NB4 (cell line): ENCODE data around the gene BPTF.
A peak's percentile ranks its signal among the peaks of the same experiment; 100 is the strongest.
"Not testable (repeated sequence)": the region's sequence is repeated elsewhere in the genome, so short reads cannot be mapped to it uniquely, and the experiment has no call there.

ENCODE experiments used
- DNase-seq: peaks from one replicate; pipeline ENCODE4 v3.0.0; 2010; ENCODE audit warnings: low read depth
- H3K4me3 ChIP-seq: one replicate; pipeline ENCODE4 v1.5.1; 2011; ENCODE audit warnings: mild to moderate bottlenecking, low read depth, low read length, moderate library complexity
- MYC ChIP-seq: IDR thresholded peaks from 2 replicates; pipeline ENCODE4 v1.6.1; 2011; ENCODE audit warnings: low read depth, low read length
- POLR2A ChIP-seq: IDR thresholded peaks from 2 replicates; pipeline ENCODE4 v1.6.1; 2011; ENCODE audit warnings: mild to moderate bottlenecking; ENCODE audit not compliant: insufficient read length; ENCODE audit errors: extremely low read depth
- TF ChIP-seq, protein P1 (sequence below): IDR thresholded peaks from one replicate; pipeline ENCODE4 v1.5.1; 2012; ENCODE audit warnings: low read depth, low read length
- TF ChIP-seq, protein P2 (sequence below): IDR thresholded peaks from 2 replicates; pipeline ENCODE4 v1.6.1; 2011; ENCODE audit warnings: low read depth, low read length

The BPTF gene

DNA sequence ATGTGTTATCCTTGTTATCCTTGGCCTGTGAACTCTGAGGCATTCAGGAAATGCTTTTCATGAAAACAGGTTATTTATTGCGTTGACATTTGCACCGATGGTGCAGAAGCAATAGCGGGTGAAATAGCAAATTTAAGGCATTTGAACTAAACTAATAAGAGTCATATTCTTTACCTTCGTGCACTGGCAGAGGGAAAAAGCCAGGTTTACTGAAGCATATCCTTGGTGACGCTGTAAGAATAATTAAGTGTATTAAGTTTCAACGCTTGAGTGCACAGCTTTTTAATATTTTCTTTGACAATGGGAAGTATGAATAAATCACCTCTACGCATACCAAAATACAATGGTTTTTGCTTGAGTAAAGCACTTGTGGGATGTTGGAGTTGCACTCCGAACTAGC is 196.7 kb downstream of the BPTF start:
- H3K4me3 ChIP-seq: no peak overlapping the region
- TF ChIP-seq POLR2A (no peak), MYC (no peak)
- TF ChIP-seq, protein P1, sequence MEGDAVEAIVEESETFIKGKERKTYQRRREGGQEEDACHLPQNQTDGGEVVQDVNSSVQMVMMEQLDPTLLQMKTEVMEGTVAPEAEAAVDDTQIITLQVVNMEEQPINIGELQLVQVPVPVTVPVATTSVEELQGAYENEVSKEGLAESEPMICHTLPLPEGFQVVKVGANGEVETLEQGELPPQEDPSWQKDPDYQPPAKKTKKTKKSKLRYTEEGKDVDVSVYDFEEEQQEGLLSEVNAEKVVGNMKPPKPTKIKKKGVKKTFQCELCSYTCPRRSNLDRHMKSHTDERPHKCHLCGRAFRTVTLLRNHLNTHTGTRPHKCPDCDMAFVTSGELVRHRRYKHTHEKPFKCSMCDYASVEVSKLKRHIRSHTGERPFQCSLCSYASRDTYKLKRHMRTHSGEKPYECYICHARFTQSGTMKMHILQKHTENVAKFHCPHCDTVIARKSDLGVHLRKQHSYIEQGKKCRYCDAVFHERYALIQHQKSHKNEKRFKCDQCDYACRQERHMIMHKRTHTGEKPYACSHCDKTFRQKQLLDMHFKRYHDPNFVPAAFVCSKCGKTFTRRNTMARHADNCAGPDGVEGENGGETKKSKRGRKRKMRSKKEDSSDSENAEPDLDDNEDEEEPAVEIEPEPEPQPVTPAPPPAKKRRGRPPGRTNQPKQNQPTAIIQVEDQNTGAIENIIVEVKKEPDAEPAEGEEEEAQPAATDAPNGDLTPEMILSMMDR: no peak
- TF ChIP-seq, protein P2, sequence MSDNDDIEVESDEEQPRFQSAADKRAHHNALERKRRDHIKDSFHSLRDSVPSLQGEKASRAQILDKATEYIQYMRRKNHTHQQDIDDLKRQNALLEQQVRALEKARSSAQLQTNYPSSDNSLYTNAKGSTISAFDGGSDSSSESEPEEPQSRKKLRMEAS: no peak
- DNase-seq: no peak

DNA sequence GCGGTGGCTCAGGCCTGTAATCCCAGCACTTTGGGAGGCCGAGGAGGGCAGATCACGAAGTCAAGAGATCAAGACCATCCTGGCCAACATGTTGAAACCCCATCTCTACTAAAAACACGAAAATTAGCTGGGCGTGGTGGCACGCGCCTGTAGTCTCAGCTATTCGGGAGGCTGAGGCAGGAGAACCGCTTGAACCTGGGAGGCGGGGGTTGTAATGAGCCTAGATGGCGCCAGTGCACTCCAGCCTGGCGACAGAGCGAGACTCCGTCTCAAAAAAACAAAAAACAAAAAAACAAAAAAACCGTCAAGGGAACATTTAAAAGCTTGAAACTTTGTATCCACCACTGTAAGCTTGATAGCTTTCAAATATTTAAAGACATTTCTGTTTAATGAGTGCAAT is 197.2 kb downstream of the BPTF start:
- H3K4me3 ChIP-seq: not testable (repeated sequence)
- DNase-seq: peak; percentile 23

DNA sequence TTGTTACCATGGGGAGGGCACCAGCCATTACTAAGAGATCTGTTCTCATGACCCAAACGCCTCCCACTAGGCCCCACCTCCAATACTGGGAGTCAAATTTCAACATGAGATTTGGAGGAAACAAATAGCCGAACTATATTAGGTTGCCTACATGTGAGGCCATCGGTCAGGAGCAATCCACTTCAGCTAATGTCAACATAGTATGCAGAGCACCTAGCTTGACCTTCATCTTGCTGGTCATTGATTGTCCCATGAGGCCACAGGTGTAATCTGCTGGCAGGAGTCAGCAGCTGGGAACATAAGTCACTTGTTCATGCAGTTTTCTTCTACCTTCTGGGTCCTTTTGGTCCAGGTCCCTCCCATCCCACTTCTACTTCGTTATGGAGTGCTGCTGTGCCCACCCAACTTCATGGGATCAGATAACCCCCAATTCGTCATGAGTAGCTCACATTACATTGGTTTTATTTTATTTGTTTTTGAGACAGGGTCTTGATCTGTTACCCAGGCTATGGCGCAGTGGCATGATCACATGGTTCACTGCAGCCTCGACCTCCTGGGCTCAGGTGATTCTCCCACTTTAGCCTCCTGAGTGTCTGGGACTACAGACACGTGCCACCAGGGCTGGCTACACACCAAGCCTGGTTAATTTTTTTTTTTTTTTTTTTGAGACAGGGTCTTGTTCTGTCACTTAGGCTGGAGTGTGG is 204.4 kb downstream of the BPTF start:
- no peak overlapping the region for H3K4me3 ChIP-seq
- TF ChIP-seq, protein P2: no peak
- no peak for DNase-seq
